ENCODE measurements around the gene TPGS2.

DNA sequence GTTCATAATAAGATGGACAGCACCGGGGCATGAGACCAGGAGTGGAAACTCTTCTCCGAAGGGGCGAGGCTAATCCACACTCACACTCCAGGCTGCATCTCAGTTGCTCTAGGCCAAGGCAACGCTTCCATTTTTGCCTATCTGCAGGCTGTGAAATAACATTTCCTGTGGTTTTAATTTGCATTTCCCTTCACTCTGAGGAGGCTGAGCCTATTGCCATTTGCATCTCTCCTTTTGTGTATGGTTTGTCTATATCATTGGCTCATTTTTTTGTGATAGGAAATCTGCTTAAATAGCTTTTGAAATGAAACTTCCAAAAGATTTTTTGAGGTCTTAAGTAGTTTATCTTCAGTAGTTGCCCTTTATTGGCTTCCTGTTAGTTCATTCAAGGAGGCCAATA, 57.6 kb downstream of the TPGS2 start:
- TF ChIP-seq, protein P1, sequence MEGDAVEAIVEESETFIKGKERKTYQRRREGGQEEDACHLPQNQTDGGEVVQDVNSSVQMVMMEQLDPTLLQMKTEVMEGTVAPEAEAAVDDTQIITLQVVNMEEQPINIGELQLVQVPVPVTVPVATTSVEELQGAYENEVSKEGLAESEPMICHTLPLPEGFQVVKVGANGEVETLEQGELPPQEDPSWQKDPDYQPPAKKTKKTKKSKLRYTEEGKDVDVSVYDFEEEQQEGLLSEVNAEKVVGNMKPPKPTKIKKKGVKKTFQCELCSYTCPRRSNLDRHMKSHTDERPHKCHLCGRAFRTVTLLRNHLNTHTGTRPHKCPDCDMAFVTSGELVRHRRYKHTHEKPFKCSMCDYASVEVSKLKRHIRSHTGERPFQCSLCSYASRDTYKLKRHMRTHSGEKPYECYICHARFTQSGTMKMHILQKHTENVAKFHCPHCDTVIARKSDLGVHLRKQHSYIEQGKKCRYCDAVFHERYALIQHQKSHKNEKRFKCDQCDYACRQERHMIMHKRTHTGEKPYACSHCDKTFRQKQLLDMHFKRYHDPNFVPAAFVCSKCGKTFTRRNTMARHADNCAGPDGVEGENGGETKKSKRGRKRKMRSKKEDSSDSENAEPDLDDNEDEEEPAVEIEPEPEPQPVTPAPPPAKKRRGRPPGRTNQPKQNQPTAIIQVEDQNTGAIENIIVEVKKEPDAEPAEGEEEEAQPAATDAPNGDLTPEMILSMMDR (IDR thresholded peaks at IDR 0.05) = no peak
- no peak for TF ChIP-seq POLR2A (IDR thresholded peaks at IDR 0.05)
